HG02642 (cell line): Measurements from ENCODE around the gene IBSP.

Experiments
- ATAC-seq: cut with Tn5 transposase; IDR thresholded peaks from one replicate; pipeline ENCODE4 v1.9.1; 2021; ENCODE audit warnings: mild to moderate bottlenecking; ENCODE audit not compliant: unreplicated experiment, poor library complexity

The IBSP gene

DNA sequence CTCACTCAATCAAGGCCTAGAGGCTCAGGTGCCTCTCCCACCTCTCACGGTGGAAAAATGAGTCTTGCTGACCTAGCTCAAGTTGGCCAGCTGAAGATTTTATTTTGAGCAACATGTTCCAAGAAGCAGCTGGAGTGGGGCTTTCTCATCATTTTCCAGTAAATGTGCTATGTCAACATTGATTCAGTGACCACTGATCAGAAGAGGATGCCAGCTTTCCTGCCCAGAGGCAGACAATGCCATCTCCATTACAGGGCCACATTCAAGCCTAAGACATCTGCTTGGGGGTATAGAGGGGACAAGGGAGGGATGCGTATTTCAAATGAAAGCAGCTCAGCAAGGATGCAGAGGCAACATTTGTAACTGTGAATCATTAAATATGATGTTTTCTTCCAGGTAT lies 36.4 kb downstream of the IBSP start:
- ATAC-seq: no peak

DNA sequence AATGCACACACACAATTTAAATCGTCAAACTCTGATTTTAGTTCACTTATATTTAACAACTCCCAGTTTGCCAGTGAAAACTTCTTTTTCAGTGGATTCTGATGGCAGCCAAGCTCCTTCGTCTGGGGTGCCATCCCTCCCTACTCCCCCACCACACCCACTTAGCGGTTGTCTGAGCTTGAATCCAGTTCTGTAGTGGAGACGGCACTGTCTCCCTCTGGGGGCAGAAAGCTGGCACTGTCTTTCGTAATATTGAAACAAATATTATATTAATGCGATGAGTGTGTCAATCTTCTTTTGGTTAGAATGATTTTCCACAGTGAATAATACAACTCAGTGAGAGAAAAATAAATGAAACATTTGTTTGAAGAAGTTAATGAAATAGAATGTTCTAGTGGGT lies 38.9 kb downstream of the IBSP start:
- ATAC-seq: no peak

GRCh38 chr4:87838890-87839591 lies 39.7 kb downstream of the IBSP start:
- no peak for ATAC-seq

GRCh38 chr4:87839592-87839946 lies 40.2 kb downstream of the IBSP start:
- no peak for ATAC-seq

DNA sequence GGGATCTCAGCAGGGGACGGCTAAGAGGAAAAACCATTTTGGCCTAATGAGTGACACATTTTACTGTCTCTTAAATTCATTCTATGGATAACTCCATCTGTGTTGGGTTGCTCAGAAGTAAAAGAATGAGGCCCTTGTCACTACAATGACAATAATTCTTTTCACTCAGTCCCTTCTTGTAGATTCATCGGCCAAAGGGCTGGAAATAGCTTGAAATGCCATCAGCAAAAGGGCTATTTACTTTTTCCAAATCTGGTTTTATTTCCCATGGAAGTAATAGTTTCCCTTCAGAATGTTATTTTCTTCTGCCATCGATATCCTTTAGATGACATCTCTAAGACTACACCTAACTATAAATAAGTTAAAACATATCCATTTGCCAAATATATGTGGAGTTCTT lies 40.8 kb downstream of the IBSP start:
- ATAC-seq: no peak

- ATAC-seq: no peak
Observed at GRCh38 chr4:87843936-87844335, 44.6 kb downstream of the IBSP start.

DNA sequence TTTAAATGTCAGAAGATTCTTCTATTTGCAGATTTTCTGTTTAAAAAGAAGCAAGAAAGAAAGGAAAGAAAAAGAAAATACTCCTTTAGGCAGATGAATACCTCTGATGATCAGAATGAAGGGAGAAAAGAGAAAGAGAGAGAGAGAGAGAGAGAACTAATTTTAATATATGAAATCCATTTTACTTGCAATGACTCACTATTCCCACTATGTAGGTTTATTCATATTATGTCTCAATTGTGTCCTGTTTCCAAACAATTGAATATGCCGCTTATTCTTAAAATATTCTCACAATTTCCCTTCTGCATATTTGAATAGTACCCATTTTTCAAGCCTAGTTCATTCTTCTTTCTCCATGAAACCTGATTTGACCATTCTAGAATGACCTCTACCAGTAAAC lies 45.1 kb downstream of the IBSP start:
- ATAC-seq: no peak

DNA sequence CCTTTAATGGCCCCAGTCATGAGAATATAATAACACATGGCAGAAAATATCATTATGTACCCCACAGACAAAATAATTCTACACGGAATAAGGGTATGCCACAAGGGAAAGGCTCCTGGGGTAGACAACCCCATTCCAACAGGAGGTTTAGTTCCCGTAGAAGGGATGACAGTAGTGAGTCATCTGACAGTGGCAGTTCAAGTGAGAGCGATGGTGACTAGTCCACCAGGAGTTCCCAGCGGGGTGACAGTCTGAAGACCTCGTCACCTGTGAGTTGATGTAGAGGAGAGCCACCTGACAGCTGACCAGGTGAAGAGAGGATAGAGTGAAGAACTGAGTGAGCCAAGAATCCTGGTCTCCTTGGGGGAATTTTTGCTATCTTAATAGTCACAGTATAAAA lies 46.9 kb downstream of the IBSP start:
- ATAC-seq: no peak

DNA sequence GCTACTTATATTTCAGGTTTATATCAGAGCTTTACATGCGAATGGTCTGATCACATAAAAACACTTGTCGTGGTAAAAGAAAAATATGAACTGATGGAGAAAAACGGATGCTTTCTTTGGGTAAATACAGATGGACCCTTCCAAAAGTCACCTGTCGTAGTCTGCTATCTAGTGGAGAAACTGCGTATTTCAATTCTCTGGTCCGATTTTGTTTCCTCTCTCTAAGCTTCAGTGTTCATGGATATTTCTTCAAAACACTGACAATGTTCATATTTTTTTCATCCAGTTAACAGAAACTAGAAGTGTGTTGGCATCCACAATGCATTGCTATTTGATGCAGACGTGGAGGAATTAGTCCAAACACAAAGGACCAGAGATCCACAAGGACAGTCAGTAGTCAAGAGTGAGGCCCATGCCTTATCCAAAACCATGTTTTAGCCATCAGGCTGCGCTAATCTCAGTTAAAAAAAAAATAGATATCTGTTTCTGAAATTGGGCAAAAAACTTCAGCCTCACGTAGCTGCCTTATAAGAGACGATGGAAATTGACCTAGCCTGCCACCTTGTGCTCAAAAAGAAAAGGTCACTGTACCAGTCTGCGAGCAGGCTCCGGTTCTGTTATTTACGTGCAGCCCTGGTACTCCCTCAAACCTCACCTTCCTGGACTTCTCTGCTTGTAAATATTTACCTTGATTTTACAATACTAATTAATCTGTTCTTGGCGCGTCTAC lies 49.4 kb downstream of the IBSP start:
- ATAC-seq: peak; percentile 95

GRCh38 chr4:87849612-87850011 lies 50.3 kb downstream of the IBSP start:
- no peak for ATAC-seq

DNA sequence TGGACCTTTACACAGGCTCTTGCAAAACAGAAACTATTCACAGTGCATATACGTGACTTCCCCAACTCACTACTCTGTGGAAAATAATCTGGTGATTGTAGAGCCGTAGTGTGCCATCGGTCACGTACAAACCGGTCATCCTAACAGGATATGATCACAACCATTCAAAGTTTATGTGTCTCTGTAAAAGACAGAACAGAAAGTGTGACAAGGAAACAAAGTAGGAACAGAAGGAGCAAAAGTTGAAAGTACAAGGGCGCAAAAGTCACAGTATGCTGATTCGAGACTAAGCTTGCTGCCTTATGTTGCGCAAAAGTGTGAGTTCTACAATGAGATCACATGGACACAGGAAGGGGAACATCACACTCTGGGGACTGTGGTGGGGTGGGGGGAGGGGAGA lies 52.0 kb downstream of the IBSP start:
- no peak for ATAC-seq

DNA sequence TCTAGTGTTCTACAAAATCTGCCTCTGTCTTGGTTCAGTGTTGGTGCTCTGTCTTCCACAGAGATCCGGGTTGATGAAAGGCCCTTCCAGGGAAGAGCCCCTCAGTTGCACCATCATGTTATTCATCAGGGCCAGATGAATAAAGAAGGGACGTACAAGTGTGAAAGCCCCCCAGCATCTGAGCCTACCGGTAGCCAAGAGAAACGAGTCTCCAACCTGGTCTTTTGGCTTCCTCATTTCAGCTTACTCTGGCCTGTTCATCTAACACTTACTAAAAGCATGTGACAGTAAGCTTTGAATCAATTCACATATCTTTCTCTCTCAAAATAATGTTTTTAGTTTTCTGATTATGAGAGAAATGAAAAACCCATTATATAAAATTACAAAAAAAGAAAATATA lies 52.6 kb downstream of the IBSP start:
- ATAC-seq: no peak

GRCh38 chr4:87853108-87853507 lies 53.8 kb downstream of the IBSP start:
- ATAC-seq: no peak

DNA sequence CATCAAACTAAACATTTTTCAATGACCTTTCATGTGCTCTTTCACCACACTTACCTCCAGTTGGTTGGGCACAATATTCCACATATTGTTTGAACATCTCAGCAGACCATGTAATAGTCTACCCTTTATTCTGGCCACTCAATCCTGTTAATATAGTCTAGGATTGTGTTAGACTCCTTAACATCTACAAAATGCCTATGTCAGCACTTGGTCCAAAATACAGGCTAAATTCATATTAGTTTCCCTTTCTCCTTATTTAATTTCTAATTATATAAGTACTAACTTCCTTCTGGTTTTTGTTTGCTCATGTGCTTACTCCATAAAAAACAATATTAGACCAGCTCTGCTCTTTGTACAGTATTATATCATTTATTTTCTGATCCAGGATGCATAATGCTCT lies 54.5 kb downstream of the IBSP start:
- no peak for ATAC-seq

DNA sequence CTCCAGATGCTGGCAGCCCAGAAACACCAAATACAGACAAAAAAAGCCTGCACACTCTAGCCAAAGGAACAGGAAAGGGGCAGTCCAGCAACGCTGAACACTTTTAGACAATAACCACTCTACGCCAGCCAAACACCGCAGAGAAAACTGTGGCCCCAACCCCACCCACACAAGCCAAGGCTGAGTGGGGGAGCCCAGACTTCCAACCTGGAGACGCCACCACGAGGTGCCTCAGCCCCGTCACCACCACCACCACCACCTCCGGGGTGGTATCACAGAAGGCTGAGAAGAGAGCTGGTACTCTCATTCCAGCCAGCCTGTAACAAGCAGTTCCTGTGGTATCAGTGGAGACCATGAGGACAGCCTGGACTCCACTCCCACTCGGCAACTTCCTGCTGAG lies 56.2 kb downstream of the IBSP start:
- no peak for ATAC-seq

DNA sequence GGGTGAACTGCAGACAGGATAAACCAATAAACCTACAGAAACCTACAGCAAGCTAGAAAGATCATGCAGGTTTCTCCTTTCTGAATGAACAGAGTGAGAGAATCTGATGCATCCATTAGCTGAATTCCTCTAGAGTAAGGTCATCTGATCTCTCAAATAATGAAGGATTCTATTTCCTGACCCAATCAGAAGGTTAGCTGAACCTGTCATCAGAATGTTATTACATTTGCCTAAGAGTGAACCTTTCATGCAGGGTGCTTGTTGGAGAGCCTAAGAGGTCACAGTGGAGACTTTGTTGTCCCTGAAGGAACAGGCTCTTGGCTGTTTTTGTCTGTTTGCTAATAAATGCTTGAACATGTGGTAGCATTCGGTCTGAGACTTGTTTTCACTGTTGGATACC lies 57.5 kb downstream of the IBSP start:
- ATAC-seq: no peak

DNA sequence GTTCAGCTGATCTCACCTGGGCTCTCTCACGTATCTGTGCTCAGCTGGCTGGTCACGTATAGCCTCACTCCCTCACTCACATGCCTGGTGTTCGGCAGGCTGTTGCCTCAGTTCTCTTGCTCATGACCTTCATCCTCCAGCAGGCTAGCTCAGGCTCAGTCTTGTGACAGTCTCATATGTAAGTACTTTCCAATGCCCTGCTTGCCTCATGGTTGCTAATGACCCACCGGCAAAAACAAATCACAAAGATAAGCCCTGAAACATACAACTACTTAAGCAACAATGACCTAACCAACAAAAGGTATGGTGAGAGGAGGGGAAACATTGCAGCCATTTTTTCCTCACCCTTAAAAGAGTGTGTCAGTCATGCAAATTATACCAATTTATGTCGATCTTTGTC lies 58.4 kb downstream of the IBSP start:
- ATAC-seq: no peak
